ENCODE results near the gene ATP8A2.

The ATP8A2 gene

DNA sequence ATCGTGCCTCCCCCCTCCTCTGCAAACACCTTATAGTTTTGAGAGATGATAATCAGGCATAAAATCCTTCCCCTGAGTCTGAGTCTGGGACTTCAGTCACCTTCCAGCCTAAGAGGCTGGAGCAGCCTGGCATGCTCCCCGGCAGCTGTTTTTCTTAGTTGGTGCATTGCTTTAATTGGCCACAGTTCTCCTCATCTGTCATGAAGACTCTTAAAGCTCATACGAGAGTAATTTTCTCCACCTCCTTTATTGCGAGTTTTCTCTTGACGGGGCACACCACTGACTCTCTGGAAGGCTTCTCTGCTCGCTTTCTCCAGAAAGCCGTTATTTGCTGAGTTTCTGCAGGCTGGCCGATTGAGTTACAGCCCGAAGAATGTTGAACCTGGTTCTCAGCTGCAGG, 310.5 kb downstream of the ATP8A2 start:
- H3K4me3 ChIP-seq (ENCODE audit: low read depth, low read length): no peak overlapping the region
- DNase-seq (ENCODE audit: low read depth): no peak
- TF ChIP-seq CTCF (conservative IDR thresholded peaks at IDR 0.05; ENCODE audit: low read depth, low read length): no peak

- no peak for DNase-seq (ENCODE audit: low read depth)
- no peak for TF ChIP-seq CTCF (conservative IDR thresholded peaks at IDR 0.05; ENCODE audit: low read depth, low read length)
- no peak overlapping the region for H3K4me3 ChIP-seq (ENCODE audit: low read depth, low read length)
These were observed 311.3 kb downstream of the ATP8A2 start for GRCh38 chr13:25683056-25683455.

DNA sequence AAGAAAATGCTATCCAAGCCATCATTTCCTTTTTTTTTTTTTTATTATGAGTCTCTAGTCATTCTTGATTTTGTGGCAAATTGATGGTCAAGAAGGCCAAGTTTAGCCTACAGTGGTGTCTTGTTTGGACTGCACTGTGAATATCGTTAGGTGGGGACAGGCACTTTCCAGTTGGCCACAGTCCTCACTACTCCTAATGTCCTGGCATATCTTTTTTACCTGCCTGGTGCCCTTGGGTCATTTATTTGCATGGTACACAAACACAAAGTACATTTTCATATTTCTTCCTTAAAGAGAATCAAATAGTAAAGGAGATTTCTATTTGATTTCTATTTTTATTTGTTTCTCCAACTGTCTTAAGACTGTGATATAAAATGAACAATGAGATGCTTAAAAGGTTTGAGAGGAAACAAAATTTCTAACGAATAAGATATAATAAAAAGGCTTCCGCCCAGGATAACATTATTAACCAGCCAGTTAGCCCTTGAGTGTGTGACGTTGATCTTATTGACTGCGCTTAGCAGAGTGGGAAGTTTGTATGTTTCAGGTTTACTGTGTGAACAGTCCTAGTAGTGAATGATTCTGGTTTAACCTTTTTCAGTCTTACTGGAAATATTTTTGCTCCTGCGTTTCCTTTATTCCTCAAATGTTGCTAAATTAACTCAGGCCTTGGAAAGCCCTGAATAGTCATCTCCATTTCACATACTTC, 312.0 kb downstream of the ATP8A2 start:
- H3K4me3 ChIP-seq (ENCODE audit: low read depth, low read length): no peak overlapping the region
- no peak for TF ChIP-seq CTCF (conservative IDR thresholded peaks at IDR 0.05; ENCODE audit: low read depth, low read length)
- DNase-seq (ENCODE audit: low read depth): no peak

DNA sequence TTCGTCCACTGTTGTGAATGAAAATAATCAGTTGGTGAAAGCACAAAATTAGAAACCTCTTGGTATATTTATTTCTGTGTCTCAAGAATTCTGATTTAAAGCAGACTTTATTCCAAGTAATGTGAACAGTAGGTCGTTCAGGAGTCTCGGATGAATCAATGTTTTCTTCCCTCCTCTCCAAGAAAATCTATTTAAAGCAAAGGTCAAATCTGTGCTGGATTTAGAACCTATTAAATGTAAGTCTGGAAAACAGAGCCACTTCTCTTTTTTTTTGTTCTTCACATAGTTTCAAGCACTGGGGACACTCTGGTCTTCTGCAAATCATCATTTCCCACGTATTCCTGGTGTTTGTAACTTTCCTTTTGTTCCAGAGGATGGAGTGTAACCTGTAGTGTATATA, 312.7 kb downstream of the ATP8A2 start:
- TF ChIP-seq CTCF (conservative IDR thresholded peaks at IDR 0.05; ENCODE audit: low read depth, low read length): no peak
- H3K4me3 ChIP-seq (ENCODE audit: low read depth, low read length): no peak overlapping the region
- DNase-seq (ENCODE audit: low read depth): no peak

DNA sequence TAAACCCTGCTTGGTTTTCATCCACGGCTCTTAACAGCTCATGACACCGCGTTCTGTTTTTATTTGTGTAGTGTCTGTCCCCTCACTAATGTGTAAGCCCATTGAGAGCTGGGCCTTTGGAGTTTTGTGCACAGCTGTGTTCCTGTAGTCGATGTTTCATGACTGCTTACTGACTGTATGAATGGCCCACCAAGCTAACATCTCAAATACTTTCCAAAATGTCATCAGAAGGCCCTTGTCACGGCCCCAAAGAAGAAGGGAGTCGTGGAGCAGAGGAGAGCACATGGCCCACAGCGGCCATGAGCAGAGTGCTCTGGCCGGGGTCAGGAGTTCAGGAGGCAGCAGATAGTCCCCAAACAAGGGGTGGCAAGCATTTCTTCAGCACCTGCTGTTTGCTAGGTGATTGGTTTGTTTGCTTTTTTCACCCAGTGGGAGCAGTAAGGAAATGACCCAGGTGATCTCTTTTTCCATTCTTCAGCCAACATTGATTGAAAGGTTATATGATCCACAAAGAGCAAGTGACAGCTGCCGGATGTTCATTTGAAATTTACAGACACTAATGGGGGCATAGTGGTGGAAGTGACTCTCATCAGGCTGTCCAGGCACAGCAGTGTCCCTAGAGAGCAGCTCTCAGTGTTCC, 315.2 kb downstream of the ATP8A2 start:
- TF ChIP-seq CTCF (conservative IDR thresholded peaks at IDR 0.05; ENCODE audit: low read depth, low read length): no peak
- no peak for DNase-seq (ENCODE audit: low read depth)
- H3K4me3 ChIP-seq (ENCODE audit: low read depth, low read length): no peak overlapping the region

DNA sequence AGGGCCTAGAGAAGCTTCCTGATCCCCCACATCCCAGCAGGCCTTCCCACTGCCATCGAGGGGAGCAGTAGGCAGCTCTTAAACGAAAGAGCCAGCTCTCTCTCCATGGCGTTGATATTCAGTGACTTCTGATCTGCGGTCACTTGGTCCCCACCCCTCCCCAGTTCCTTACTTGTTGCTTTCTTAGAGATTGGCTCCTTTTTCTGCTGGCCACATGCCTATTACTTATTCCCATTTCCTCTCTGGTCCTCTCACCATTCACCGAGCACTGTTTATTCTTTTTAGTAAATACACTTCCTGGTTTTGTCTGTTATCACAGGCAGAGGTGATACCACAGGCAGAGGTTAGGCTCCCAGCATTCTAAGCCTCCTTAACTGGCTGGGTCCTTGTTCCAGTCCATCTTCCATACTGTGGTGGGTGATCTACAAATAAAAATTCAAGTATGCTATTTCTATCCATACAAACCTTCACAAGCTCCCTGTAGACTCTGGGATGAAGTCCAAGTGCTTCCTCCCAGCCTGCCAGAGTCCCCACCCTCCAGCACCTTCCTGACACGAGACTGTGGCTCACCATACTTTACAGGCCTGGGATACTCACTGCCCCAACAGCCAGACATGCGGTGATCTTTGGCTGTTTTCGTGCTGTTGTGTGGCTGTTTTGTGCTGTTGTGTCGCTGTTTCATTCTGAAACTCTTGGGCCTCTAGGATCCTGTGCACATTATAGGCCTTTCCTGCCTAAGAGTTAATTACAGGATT, 315.9 kb downstream of the ATP8A2 start:
- DNase-seq (ENCODE audit: low read depth): peak; percentile 74
- no peak for TF ChIP-seq CTCF (conservative IDR thresholded peaks at IDR 0.05; ENCODE audit: low read depth, low read length)
- H3K4me3 ChIP-seq (ENCODE audit: low read depth, low read length): no peak overlapping the region

Measured in choroid plexus epithelial cell (primary cell).